VCaP (cell line): ENCODE data around the gene COP1.

ENCODE experiments used
- H3K27ac ChIP-seq: fragments of 450-650 bp; 2 replicates; pipeline ENCODE4 v1.5.1; 2017
- CTCF ChIP-seq: fragments of 450-650 bp; conservative IDR thresholded peaks from 2 replicates; pipeline ENCODE4 v1.5.1; 2017; ENCODE audit warnings: mild to moderate bottlenecking, moderate library complexity

COP1 gene

DNA sequence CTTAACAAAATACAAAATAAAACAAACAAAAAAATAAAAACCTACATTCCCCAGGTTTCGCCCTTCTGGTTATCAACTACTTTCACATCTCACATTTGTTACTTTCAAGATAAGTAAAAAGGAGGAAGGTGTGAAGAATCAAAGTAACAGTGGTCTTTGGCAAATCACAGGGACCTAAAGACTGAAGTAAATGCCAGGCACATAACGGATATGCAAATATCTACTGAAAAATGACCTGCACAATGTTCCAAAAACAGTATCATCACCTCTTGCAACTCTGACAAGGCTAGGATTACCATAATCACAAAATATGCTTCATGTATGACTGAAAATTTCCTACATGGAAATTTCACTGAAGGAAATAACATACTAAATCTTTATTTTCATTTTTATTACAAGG is 29.3 kb downstream of the COP1 start:
- no peak for TF ChIP-seq CTCF
- H3K27ac ChIP-seq = no peak overlapping the region

GRCh38 chr1:176174108-176174507 is 33.0 kb downstream of the COP1 start:
- H3K27ac ChIP-seq = no peak overlapping the region
- TF ChIP-seq CTCF = no peak

DNA sequence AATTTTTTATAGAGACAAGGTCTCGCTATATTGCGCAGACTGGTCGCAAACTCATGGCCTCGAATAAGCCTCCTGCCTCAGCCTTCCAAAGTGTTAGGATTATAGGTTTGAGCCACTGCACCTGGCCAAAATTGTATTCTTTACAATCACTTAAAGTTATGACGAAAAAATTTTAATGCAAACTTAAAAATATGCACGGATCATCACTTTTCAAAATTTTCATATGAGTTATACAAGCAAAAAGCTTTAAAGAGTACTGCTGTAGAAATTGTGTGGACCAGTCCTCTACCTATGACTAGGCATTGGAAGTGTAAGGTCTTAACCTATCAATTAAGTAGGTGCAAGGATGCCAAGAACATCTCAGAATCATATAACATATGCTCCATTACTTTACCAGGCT is 34.9 kb downstream of the COP1 start:
- no peak overlapping the region for H3K27ac ChIP-seq
- TF ChIP-seq CTCF = no peak

DNA sequence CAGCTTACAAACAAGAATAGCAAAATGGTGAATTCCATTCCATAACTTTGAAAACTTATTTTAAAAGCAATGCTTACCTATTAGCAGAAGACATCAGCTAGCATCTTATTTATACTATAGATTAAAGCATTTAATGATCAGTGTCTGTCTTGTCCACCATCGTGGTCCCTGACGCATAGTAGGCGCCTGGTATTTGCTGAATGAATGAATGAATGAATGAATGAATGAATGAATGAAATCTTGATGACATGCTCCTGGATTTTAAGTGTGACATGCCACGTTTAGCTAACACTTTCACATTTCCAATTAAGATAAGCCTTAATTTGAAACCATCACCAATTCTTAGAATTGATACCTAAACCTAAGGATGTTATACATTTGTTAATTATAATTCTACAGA is 39.9 kb downstream of the COP1 start:
- H3K27ac ChIP-seq = no peak overlapping the region
- TF ChIP-seq CTCF = no peak

- H3K27ac ChIP-seq = no peak overlapping the region
- TF ChIP-seq CTCF = no peak
Observed at GRCh38 chr1:176165573-176165972, 41.5 kb downstream of the COP1 start.

DNA sequence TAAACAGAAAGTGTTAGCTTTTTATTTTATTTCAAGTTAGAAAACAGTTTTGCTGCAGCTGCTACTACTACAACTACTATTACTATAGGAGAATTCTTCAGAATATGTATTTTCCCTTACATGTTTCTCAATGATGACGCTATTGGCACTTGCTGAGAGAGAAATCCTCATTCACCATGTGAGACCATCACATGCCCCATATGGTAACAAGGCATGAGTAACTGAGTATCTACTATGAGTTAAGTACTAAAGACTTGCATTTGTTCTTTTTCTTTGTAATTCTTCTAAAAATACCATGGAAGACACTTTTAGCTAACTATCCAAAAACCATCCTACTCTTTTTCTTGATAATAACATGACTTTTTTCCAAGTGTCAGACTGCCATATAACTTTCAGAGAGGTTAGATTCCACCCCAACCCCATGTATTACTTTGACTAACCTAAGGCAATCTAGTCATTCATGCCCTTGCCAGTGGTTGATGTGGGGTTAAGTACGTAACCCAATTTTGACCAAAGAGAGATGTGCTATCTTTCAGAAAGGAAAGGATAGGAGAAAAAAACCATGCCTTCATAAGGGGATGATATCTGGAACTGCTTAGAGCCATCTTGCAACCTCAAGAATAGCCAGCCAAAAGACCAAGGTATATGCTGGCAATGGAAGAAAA is 42.9 kb downstream of the COP1 start:
- H3K27ac ChIP-seq = no peak overlapping the region
- no peak for TF ChIP-seq CTCF

DNA sequence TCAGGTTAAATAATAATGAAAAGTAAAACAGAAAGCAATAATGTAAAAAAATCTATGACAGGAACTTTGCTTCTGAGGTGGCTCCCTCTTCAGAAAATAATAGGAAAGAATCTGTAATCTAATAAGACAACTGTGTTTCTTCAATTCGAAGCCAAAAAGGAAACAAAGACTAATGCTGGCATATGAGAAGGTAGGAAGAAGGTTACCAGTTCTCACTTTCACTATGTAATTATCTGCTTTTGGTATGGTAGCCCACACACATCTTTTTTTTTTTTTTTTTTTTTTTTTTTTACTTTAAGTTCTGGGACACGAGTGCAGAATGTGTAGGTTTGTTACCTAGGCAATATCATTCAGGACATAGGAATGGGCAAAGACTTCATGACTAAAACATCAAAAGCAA is 47.1 kb downstream of the COP1 start:
- TF ChIP-seq CTCF = no peak
- no peak overlapping the region for H3K27ac ChIP-seq
